HCT116 (cell line): ENCODE measurements around the gene TM4SF4. TPM values are rescaled to one million over a fixed set of nuclear protein-coding genes. Genes with fewer than 3 reads are reported as not detected.

ENCODE experiments used
- ATAC-seq: fragments of 200-7000 bp; cut with Tn5 transposase; 2 replicates; pipeline ENCODE4 v1.9.1; 2020; ENCODE audit warnings: mild to moderate bottlenecking, moderate library complexity
- BruUV-seq: library from RNA; stranded (reverse); fragments of 400-500 nt; replicated peaks from 2 replicates; lab custom pipeline; 2021; lab: Mats Ljungman, UMichigan
- CTCF ChIA-PET: fragments of 300-600 bp; sonication (Branson Sonifier 250); formaldehyde crosslinking; loops from one replicate; lab custom pipeline; 2021; ENCODE audit warnings: antibody characterized with exemption; lab: Charles Lee
- POLR2A ChIA-PET: fragments of 300-600, 350-600 bp; sonication (Branson Sonifier 250); formaldehyde crosslinking; loops from one replicate; lab custom pipeline; 2021; ENCODE audit warnings: antibody characterized with exemption; lab: Charles Lee
- RAD21 ChIA-PET, 2 experiments: fragments of 300-600 bp; sonication (Branson Sonifier 250); formaldehyde crosslinking; loops; one replicate each; lab custom pipeline; 2023; ENCODE audit warnings: low total read pairs in 2 of 2; ENCODE audit not compliant: uncharacterized antibody in 2 of 2, unreplicated experiment in 2 of 2, low non-redundant PET in 1 of 2; lab: Charles Lee
- DNase-seq: peaks from one replicate; pipeline ENCODE4 v3.0.0-alpha.2; 2010; ENCODE audit warnings: low read depth, low spot score
- H2AFZ ChIP-seq: fragments of 200-600 bp; shearing (Covaris generic), sonication (generic); 2 replicates; pipeline ENCODE4 v1.6.1; 2017; ENCODE audit warnings: low read depth, mixed run types, mixed read lengths, antibody characterized with exemption, low read length; ENCODE audit not compliant: poor library complexity, severe bottlenecking
- H3K27ac ChIP-seq: 2 replicates; pipeline ENCODE4 v1.5.1; 2012; ENCODE audit warnings: low read depth, low read length
- H3K27me3 ChIP-seq: fragments of 200-600 bp; sonication (generic); 2 replicates; pipeline ENCODE4 v1.6.1; 2016; ENCODE audit warnings: mixed run types, low read length, mixed read lengths; ENCODE audit not compliant: insufficient read depth
- H3K36me3 ChIP-seq, 2 experiments: fragments of 200-500 bp in 1 of 2; fragments of 200-600 bp in 1 of 2; sonication (Bioruptor generic) in 1 of 2; sonication (generic) in 1 of 2; 2 replicates each; pipeline versions ENCODE4 v1.5.1 to v1.6.1; 2014 to 2016; ENCODE audit warnings: low read length in 2 of 2, inconsistent platforms in 1 of 2, mixed read lengths in 1 of 2, mixed run types in 1 of 2; ENCODE audit not compliant: insufficient read depth in 2 of 2, control insufficient read depth in 1 of 2
- H3K4me1 ChIP-seq, 2 experiments: fragments of 200-600 bp in 1 of 2; sonication (generic) in 1 of 2; 2 replicates each; pipeline versions ENCODE4 v1.5.1 to v1.6.1; 2012 to 2017; ENCODE audit warnings: low read length in 2 of 2, inconsistent platforms in 1 of 2, mild to moderate bottlenecking in 1 of 2, mixed read lengths in 1 of 2, mixed run types in 1 of 2, moderate library complexity in 1 of 2; ENCODE audit not compliant: insufficient read depth in 2 of 2, control insufficient read depth in 1 of 2
- H3K4me2 ChIP-seq: fragments of 200-600 bp; sonication (generic); 2 replicates; pipeline ENCODE4 v1.6.1; 2017; ENCODE audit warnings: mixed run types, low read length, mixed read lengths
- H3K4me3 ChIP-seq, 2 experiments: fragments of 200-600 bp in 1 of 2; sonication (generic) in 1 of 2; replicated peaks in 1 of 2; 2 replicates each; pipeline ENCODE4 v1.5.1; 2011 to 2016; ENCODE audit warnings: low read length in 2 of 2, control low read depth in 1 of 2, low read depth in 1 of 2, mild to moderate bottlenecking in 1 of 2, mixed read lengths in 1 of 2, mixed run types in 1 of 2
- H3K79me2 ChIP-seq: fragments of 200-600 bp; sonication (generic); 2 replicates; pipeline ENCODE4 v1.6.1; 2017; ENCODE audit warnings: mild to moderate bottlenecking, mixed run types, low read length, moderate library complexity, mixed read lengths; ENCODE audit not compliant: insufficient read depth
- H3K9ac ChIP-seq: fragments of 200-600 bp; sonication (generic); 2 replicates; pipeline ENCODE4 v1.6.1; 2016; ENCODE audit warnings: low read length, mixed read lengths
- H3K9me2 ChIP-seq: fragments of 200-600 bp; sonication (generic), shearing (Covaris generic); 2 replicates; pipeline ENCODE4 v1.6.1; 2017; ENCODE audit warnings: mixed run types, mild to moderate bottlenecking, moderate library complexity; ENCODE audit not compliant: insufficient read depth
- H3K9me3 ChIP-seq, 2 experiments: fragments of 200-500 bp in 1 of 2; fragments of 200-600 bp in 1 of 2; sonication (Bioruptor generic) in 1 of 2; sonication (generic) in 1 of 2; 2 replicates each; pipeline ENCODE4 v1.6.1; 2014 to 2017; ENCODE audit warnings: low read length in 2 of 2, mixed read lengths in 2 of 2, inconsistent platforms in 1 of 2, low read depth in 1 of 2, mild to moderate bottlenecking in 1 of 2, mixed run types in 1 of 2, moderate library complexity in 1 of 2; ENCODE audit not compliant: control insufficient read depth in 1 of 2, insufficient read depth in 1 of 2
- H4K20me1 ChIP-seq: fragments of 200-600 bp; sonication (generic), shearing (Covaris generic); 2 replicates; pipeline ENCODE4 v1.6.1; 2017; ENCODE audit warnings: mixed run types, mild to moderate bottlenecking, moderate library complexity; ENCODE audit not compliant: insufficient read depth
- ATF3 ChIP-seq: IDR thresholded peaks from 2 replicates; pipeline ENCODE4 v1.6.1; 2012
- CBX3 ChIP-seq: IDR thresholded peaks from 2 replicates; pipeline ENCODE4 v1.6.1; 2012; ENCODE audit warnings: low read depth
- CEBPB ChIP-seq: IDR thresholded peaks from 2 replicates; pipeline ENCODE4 v1.6.1; 2012; ENCODE audit warnings: low read depth
- CTCF ChIP-seq, 3 experiments: fragments of 200-600 bp in 1 of 3; sonication (generic) in 1 of 3; IDR thresholded peaks in 2 of 3; conservative IDR thresholded peaks in 1 of 3; 2 replicates each; pipeline ENCODE4 v1.5.1; 2012 to 2017; ENCODE audit warnings: low read depth in 2 of 3, low read length in 2 of 3, antibody characterized with exemption in 1 of 3, borderline replicate concordance in 1 of 3, control low read depth in 1 of 3, mild to moderate bottlenecking in 1 of 3, mixed read lengths in 1 of 3, mixed run types in 1 of 3, moderate library complexity in 1 of 3; ENCODE audit not compliant: insufficient read depth in 1 of 3
- EGR1 ChIP-seq: IDR thresholded peaks from 2 replicates; pipeline ENCODE4 v1.6.1; 2012; ENCODE audit warnings: low read depth
- ELF1 ChIP-seq: IDR thresholded peaks from 2 replicates; pipeline ENCODE4 v1.6.1; 2012; ENCODE audit warnings: low read depth, borderline replicate concordance
- EZH2 ChIP-seq: fragments of 200-600 bp; sonication (generic); IDR thresholded peaks from 2 replicates; pipeline ENCODE4 v1.6.1; 2017; ENCODE audit warnings: antibody characterized with exemption, mixed run types
- EZH2phosphoT487 ChIP-seq: fragments of 200-600 bp; IDR thresholded peaks from 2 replicates; pipeline ENCODE4 v1.6.1; 2018; ENCODE audit warnings: antibody characterized with exemption, borderline replicate concordance
- JUND ChIP-seq: IDR thresholded peaks from 2 replicates; pipeline ENCODE4 v1.6.1; 2012
- RAD21 ChIP-seq: IDR thresholded peaks from 2 replicates; pipeline ENCODE4 v1.6.1; 2012; ENCODE audit warnings: low read depth, mild to moderate bottlenecking
- REST ChIP-seq: IDR thresholded peaks from 2 replicates; pipeline ENCODE4 v1.6.1; 2012; ENCODE audit warnings: low read depth
- SP1 ChIP-seq: IDR thresholded peaks from 2 replicates; pipeline ENCODE4 v1.6.1; 2012; ENCODE audit warnings: low read depth
- SRF ChIP-seq: IDR thresholded peaks from 2 replicates; pipeline ENCODE4 v1.6.1; 2012; ENCODE audit warnings: low read depth
- TCF7L2 ChIP-seq: IDR thresholded peaks from 2 replicates; pipeline ENCODE4 v1.7.0; 2011; ENCODE audit warnings: borderline replicate concordance, inconsistent platforms; ENCODE audit not compliant: insufficient read depth, insufficient read length; ENCODE audit errors: extremely low read depth
- ZBTB33 ChIP-seq: IDR thresholded peaks from 2 replicates; pipeline ENCODE4 v1.6.1; 2011; ENCODE audit warnings: mild to moderate bottlenecking, low read length, moderate library complexity; ENCODE audit not compliant: insufficient replicate concordance; ENCODE audit errors: extremely low read depth
- ZNF274 ChIP-seq: fragments of 200-500 bp; sonication (Bioruptor generic); IDR thresholded peaks from 2 replicates; pipeline ENCODE4 v1.6.1; 2014; ENCODE audit warnings: mild to moderate bottlenecking, low read depth, low read length, inconsistent platforms
- intact Hi-C: fragments of 100-400 bp; cut with micrococcal nuclease; formaldehyde crosslinking; loops from 2 replicates; pipeline ENCODE4 v1.10.0; 2022
- total RNA-seq: library from RNA; stranded (reverse); gene quantifications from one replicate; pipeline ENCODE4 v1.2.1, GENCODE V29; 2021; ENCODE audit not compliant: unreplicated experiment

The TM4SF4 gene
- total RNA-seq, 1 experiment from 2014 or later: 0.91 TPM

GRCh38 chr3:149536429-149536828, 61.9 kb downstream of the TM4SF4 start:
- no peaks in the 10 kb centered on the region for H4K20me1 ChIP-seq
- H2AFZ ChIP-seq: no peak overlapping the region
- no peaks in the 10 kb centered on the region for H3K9me3 ChIP-seq
- RAD21 ChIA-PET: no interaction called here
- H3K9ac ChIP-seq: no peak overlapping the region
- no peak for TF ChIP-seq CTCF (IDR thresholded peaks at IDR 0.05 in 2 of 3, conservative IDR thresholded peaks at IDR 0.05 in 1 of 3; ENCODE audit: borderline replicate concordance in 1 of 3, insufficient read depth in 1 of 3, low read depth in 2 of 3, low read length in 2 of 3)
- no peak for TF ChIP-seq ATF3
- TF ChIP-seq ZNF274: no peak
- no peak for TF ChIP-seq ZBTB33
- TF ChIP-seq ELF1: no peak
- no peak for TF ChIP-seq CEBPB
- no peak for TF ChIP-seq SP1
- no peak for TF ChIP-seq JUND
- no peak for TF ChIP-seq SRF
- no peak for TF ChIP-seq REST
- TF ChIP-seq EZH2: no peak
- no peak for TF ChIP-seq EGR1
- TF ChIP-seq RAD21: no peak
- TF ChIP-seq CBX3: no peak
- no peak for TF ChIP-seq EZH2phosphoT487
- no peak for TF ChIP-seq TCF7L2
- DNase-seq: no peak
- H3K4me3 ChIP-seq: no peak overlapping the region
- H3K4me1 ChIP-seq: peaks cover 0 to 9% of the 10 kb centered on the region in 2 experiments; a peak in 1 of 4 replicates
- H3K36me3 ChIP-seq: no peaks in the 10 kb centered on the region
- POLR2A ChIA-PET: no interaction called here
- no peak for ATAC-seq
- H3K27me3 ChIP-seq: no peaks in the 10 kb centered on the region
- BruUV-seq: no TSS peak
- peaks cover 7% of the 10 kb centered on the region; the same call in 1 of the 2 replicates for H3K79me2 ChIP-seq
- no peaks in the 10 kb centered on the region for H3K9me2 ChIP-seq
- CTCF ChIA-PET: interaction anchor here (1.2 kb wide), 1 partner anchor 23 kb away, joined by 3 read pairs; no protein-coding TSS in a partner anchor
- H3K27ac ChIP-seq: no peak overlapping the region
- intact Hi-C loops: no loop called here
- H3K4me2 ChIP-seq: no peak overlapping the region
